ENCODE data around the gene ADAMTS2.

ADAMTS2 gene

GRCh38 chr5:179150011-179150410 is 195.2 kb downstream of the ADAMTS2 start:
- no peak for TF ChIP-seq CTCF (IDR thresholded peaks at IDR 0.05; ENCODE audit: low read depth, low read length)
- H3K4me3 ChIP-seq (ENCODE audit: low read depth, low read length), result no peak overlapping the region

- no peak for TF ChIP-seq CTCF (IDR thresholded peaks at IDR 0.05; ENCODE audit: low read depth, low read length)
Measured at GRCh38 chr5:179149278-179149677, 196.0 kb downstream of the ADAMTS2 start.

GRCh38 chr5:179148703-179149170 is 196.5 kb downstream of the ADAMTS2 start:
- H3K4me3 ChIP-seq (ENCODE audit: low read depth, low read length), result no peak overlapping the region
- TF ChIP-seq CTCF (IDR thresholded peaks at IDR 0.05; ENCODE audit: low read depth, low read length), result no peak

More at GRCh38 chr5:179149278-179149677, 196.0 kb downstream of the ADAMTS2 start:
- H3K4me3 ChIP-seq (ENCODE audit: low read depth, low read length), result no peak overlapping the region

- TF ChIP-seq CTCF (IDR thresholded peaks at IDR 0.05; ENCODE audit: low read depth, low read length), result no peak
- H3K4me3 ChIP-seq (ENCODE audit: low read depth, low read length), result no peak overlapping the region
Measured at GRCh38 chr5:179147991-179148702, 197.1 kb downstream of the ADAMTS2 start.

GRCh38 chr5:179146277-179146676 is 199.0 kb downstream of the ADAMTS2 start:
- H3K4me3 ChIP-seq (ENCODE audit: low read depth, low read length), result no peak overlapping the region
- TF ChIP-seq CTCF (IDR thresholded peaks at IDR 0.05; ENCODE audit: low read depth, low read length), result no peak

GRCh38 chr5:179143446-179143845 is 201.8 kb downstream of the ADAMTS2 start:
- no peak for TF ChIP-seq CTCF (IDR thresholded peaks at IDR 0.05; ENCODE audit: low read depth, low read length)
- H3K4me3 ChIP-seq (ENCODE audit: low read depth, low read length), result no peak overlapping the region

GRCh38 chr5:179142434-179143198 is 202.6 kb downstream of the ADAMTS2 start:
- TF ChIP-seq CTCF (IDR thresholded peaks at IDR 0.05; ENCODE audit: low read depth, low read length), result no peak
- no peak overlapping the region for H3K4me3 ChIP-seq (ENCODE audit: low read depth, low read length)

Measured in WI38 (cell line).